Myocyte (in vitro differentiated cells): ENCODE measurements around the gene MCRIP2. TPM values are rescaled to one million over a fixed set of nuclear protein-coding genes. Genes with fewer than 3 reads are reported as not detected.
A peak's percentile ranks its signal among the peaks of the same experiment; 100 is the strongest.

ENCODE experiments used
- DNase-seq: peaks from one replicate; pipeline ENCODE4 v3.0.0-alpha.2; 2012; ENCODE audit warnings: low read depth
- total RNA-seq: library from RNA; depleted of rRNA; stranded (reverse); fragments of >200 nt; gene quantifications from 2 replicates; pipeline ENCODE4 v1.2.3, GENCODE V29; 2014

The MCRIP2 gene
- total RNA-seq, 1 donor from 2014 or later, result 61.2 TPM

DNA sequence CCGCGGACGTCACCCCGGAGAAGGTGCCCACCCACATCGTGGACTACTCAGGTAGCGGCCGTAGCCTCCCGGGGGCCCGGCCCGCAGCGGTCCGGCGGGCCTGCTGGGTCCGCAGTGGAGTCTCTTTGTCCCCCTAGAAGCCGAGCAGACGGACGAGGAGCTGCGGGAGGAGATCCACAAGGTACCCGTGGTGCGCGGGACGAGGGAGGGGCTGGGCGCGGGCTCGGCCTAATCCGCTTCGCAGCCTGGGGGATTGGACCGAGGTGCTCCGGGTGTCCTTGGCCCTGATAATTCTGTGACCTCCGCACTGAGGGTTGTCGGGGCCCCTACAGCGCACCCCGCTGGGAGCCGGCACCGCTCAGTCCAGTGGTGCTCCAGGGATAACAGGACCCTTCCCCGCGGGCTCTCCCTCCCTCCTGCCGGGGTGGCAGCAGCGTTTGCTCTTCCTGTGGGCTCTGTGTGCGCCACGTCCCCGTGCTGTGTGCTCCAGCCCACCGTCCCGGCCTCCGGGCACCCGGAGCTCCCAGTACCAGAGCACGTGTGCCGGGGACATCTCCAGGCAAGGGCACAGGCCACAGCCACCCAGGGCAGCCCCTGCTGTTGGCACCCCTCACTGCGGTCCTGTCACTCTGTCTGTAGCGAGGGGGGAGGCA is 27.0 kb downstream of the MCRIP2 start:
- DNase-seq, result no peak

DNA sequence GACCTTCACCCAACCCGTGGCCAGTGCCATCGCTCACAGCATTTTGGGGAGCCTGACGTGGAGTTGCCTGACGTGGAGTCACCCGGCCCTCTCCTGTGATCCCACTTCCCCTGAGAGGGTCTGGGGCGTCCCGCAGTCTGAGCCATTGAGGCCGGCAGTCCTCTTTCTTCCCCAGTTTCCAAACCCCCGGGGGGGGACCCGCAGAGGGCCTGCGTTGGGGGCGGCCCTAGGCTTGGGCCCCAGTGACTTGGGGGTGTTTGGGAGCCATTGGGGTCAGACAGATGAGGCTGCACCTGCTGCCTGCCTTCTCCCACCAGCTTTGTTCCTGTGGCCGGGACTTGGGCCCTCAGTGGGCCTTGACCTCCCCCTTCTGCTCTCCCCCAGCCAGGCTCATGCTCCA is 28.0 kb downstream of the MCRIP2 start:
- no peak for DNase-seq

DNA sequence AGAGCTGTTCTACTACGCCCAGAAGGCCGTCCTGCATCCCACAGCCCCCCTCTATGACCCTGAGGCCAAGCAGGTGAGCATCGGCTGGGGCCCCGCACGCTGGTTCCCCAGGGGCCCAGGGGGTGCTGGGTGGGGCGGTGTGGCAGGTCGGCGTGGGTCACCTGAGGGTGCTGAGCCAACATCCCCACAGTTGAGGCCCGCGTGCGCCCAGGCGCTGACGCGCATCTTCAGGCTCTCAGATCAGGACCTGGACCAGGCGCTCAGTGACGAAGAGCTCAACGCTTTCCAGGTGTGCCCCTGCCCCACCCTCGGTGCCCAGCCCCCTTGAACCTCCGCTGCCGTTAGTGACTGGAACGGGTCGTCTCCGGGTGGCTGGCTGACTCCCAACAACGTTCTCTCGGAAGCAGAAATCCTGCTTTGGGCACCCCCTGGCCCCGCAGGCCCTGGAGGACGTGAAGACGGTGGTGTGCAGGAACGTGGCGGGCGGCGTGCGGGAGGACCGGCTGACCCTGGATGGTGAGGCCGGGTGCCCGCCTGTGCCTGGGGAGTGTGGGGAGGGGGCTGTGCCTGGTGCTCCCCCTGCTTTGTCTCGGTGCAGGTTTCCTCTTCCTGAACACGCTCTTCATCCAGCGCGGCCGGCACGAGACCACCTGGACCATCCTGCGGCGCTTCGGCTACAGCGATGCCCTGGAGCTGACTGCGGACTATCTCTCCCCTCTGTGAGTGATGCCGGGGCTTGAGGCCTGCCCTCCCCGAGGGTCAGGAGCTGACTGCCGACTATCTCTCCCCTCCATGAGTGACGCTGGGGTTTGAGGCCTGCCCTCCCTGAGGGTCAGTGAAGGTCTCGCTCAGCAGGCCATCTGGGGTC is 29.1 kb downstream of the MCRIP2 start:
- no peak for DNase-seq

DNA sequence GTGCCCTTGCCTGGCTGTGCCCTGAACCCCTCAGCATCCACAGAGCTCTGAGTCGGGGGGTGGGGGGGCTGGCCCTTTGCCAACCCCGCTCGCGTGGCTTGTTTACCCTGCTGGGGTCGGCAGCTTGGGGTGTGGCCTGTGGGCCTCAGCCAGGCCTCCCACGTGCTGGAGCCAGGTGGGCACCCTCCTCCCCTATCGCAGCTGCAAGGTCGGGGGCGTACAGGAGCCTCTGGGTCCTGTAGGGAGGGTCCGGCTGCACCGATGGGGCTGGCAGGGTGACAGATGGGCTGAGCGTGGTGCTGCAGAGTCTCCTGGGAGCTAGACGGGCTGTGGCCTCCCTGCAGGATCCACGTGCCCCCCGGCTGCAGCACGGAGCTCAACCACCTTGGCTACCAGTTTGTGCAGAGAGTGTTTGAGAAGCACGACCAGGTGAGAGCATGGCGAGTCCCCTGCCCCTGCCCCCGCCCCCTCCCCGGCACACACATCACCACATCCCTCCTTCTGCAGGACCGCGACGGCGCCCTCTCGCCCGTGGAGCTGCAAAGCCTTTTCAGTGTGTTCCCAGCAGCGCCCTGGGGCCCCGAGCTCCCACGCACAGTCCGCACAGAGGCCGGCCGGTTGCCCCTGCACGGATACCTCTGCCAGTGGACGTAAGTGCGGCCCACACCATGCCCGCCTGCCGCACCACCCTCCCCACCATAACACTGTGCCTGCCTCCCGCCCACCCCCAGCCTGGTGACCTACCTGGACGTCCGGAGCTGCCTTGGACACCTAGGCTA is 29.9 kb downstream of the MCRIP2 start:
- no peak for DNase-seq

DNA sequence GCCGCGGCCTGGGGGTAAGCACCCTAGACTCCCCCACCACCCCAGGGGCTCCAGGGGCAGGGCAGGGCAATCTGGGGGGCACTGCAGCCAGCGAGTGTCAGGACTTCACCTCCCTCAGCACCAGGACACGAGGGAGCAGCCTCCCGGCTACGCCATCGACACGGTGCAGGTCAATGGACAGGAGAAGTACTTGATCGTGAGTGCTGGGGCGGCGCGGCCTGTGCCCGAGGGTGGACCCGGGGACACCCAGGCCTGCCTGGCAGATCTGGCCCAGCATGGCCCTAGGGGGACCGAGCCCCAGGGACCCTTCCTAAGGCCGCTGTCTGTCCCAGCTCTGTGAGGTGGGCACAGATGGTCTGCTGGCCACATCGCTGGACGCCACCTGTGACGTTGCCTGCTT is 30.7 kb downstream of the MCRIP2 start:
- no peak for DNase-seq

DNA sequence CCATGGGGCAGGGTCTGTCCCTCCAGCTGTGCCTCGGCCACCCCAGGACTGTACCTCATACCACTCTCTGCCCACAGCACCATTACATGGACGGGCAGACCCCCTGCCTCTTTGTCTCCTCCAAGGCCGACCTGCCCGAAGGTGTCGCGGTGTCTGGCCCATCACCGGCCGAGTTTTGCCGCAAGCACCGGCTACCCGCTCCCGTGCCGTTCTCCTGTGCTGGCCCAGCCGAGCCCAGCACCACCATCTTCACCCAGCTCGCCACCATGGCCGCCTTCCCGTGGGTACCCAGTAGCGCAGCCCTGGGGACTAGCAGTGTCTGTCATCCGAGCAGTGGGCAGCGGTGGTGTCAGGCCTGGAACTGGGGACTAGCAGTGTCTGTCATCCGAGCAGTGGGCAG is 31.2 kb downstream of the MCRIP2 start:
- DNase-seq, result no peak

DNA sequence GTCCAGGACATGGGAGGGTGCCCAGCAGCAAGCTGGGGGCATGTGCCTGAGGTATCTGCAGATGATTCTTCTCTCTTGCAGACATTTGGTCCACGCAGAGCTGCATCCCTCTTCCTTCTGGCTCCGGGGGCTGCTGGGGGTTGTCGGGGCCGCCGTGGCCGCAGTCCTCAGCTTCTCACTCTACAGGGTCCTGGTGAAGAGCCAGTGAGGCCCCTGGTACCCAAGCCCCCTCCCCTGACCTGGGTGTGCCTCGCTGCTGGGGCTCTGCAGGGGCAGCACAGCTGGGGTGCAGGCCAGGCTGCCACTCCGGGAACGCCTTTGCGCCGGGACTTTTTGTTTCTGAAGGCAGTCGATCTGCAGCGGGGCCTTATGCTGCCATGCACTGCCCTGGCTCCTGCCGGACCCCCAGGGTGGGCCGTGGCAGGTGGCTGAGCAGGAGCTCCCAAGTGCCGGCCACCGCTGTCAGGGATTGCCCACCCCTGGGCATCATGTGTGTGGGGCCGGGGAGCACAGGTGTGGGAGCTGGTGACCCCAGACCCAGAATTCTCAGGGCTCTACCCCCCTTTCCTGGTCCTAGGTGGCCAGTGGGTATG is 31.9 kb downstream of the MCRIP2 start:
- DNase-seq, result no peak

DNA sequence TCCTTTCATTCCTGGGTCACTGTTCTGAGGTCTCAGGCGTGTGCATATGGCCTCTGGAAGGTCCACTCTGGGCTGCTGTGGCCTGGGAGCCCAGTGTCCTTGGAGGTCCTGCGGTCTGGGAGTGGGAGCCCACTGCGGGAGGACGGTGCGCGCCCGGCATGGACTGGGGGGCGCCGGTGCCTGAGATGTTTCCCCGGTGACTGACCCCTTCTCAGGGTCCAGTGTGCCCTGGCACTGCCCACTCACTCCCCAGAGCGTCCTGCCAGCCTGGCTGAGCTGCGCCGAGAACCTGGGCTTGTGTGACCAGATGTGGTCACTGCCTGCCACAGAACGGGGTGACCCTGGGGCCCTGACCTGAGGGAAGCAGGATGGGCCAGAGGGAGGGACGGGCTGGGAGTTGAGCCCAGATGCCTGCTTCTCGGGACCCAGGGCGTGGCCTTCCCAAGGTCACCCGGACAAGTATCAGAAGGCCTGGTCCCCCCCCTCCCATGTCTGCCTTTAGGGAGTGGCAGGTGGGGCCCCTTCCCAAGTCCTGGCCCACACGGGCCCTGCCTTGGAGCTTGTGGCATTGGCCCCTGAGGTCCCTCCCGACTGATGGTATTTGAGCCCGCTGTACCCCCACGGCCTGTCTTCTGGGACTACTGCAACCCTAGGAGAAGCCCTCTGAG is 32.7 kb downstream of the MCRIP2 start:
- no peak for DNase-seq

DNA sequence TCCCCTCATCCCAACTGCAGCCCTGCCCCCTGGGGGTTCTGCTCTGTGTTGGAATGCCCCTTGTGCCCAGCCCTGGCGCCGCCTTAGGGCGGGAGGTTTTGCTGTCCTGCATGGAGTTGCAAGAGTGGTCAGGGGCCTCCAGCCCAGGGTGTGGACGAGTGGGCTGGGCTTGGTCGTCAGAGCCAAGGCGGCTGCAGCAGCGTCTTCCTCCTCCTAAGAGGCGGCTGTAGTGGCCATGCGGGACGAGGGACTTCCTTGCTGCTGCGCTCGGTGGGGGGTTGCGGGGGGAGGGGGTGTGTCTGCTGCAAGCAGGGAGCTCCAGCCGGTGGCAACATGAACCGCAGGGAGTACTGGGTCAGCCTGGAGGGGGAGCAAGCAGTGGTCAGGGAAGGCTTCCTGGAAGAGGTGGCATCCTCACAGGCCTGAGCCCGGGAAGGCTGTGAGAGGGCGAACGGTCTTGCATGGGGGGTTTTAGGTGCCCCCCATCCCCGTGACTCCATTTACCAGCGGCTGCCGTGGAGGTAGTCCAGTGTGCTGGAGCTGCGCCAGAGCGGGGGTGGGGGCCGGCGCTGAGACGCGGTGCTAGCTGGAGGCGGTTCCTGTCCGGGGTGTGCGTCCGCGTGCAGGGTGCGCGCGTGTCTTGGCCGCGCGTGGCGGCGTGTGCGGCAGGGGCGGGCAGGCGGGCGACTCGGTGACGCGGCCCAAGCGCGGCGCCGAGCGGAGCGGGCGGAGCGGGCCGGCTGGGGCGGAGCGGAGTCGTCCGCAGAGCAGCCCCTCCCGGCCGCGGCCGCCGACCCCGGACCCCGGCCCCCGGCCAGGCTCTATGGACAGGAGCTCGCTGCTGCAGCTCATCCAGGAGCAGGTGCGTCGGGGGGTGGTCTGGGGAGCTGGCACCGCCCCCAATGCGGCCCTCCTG is 33.6 kb downstream of the MCRIP2 start, which contains the start of gene RHBDL1:
Gene RHBDL1 (plus strand): TSS at position 704 of the 916 bp plus-strand sequence. CDS start 120 bp downstream, at position 824.
- DNase-seq, result peak; percentile 10

DNA sequence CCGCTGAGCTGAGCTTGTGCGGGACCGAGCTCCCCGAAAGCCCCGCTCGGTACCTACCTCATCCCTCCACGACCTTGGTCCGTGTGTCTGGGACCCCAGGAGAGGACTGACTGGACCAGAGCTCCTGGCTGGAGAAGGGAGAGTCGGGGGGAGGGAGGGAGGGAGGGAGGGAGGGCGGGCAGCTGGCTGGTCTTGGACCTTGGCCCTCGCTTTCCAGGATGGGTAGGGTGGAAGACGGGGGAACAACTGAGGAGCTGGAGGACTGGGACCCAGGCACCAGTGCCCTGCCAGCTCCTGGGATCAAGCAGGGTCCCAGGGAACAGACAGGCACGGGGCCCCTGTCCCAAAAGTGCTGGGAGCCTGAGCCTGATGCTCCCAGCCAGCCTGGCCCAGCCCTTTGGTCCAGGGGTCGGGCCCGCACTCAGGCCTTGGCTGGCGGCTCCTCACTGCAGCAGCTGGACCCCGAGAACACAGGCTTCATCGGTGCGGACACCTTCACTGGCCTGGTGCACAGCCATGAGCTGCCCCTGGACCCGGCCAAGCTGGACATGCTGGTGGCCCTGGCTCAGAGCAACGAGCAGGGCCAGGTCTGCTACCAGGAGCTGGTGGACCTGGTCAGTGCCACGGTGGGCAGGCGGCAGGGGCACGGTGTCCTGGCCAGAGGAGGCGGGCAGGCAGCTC is 34.4 kb downstream of the MCRIP2 start:
- no peak for DNase-seq

DNA sequence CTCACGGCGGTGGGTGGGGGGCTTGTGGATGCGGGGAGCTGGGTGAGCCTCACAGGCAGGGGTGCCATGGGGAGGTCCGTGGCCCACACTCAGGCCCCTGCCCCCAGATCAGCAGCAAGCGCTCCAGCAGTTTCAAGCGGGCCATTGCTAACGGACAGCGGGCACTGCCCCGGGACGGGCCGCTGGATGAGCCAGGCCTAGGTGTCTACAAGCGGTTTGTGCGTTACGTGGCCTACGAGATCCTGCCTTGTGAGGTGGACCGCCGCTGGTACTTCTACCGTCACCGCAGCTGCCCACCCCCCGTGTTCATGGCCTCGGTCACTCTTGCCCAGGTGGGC is 34.9 kb downstream of the MCRIP2 start:
- no peak for DNase-seq

DNA sequence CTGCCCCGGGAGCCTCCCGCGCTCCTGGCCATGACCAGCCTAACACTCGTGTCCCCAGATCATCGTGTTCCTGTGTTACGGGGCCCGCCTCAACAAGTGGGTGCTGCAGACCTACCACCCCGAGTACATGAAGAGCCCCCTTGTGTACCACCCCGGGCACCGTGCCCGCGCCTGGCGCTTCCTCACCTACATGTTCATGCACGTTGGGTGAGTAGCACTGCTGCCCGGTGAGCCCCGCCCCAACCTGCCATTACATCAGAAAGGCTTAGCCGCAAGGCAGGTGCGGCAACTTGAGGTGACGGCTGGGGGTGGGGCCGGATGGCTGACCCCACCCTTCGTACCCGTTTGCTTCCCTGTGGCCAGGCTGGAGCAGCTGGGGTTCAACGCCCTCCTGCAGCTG is 35.3 kb downstream of the MCRIP2 start:
- DNase-seq, result no peak

DNA sequence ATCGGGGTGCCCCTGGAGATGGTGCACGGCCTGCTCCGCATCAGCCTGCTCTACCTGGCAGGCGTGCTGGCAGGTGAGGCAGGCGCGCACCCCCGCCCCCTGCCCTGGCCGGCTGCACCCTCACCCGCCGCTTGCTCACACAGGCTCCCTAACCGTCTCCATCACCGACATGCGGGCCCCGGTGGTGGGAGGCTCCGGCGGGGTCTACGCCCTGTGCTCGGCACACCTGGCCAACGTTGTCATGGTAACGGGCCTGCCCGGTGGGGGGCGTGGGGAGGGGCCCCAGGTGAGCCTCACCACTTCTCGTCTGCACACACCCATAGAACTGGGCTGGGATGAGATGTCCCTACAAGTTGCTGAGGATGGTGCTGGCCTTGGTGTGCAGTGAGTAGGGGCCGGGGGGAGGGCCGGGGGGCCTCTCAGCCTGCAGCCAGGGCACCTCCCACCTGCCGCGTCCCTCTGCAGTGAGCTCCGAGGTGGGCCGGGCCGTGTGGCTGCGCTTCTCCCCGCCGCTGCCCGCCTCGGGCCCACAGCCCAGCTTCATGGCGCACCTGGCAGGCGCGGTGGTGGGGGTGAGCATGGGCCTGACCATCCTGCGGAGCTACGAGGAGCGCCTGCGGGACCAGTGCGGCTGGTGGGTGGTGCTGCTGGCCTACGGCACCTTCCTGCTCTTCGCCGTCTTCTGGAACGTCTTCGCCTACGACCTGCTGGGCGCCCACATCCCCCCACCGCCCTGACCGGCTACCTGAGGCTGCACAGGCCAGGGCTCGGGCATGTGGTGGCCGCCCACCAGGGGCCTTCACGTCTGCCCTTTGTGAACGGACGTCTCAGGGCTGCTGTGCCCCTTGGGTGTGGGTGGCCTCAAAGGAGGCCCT is 35.9 kb downstream of the MCRIP2 start:
- DNase-seq, result no peak

DNA sequence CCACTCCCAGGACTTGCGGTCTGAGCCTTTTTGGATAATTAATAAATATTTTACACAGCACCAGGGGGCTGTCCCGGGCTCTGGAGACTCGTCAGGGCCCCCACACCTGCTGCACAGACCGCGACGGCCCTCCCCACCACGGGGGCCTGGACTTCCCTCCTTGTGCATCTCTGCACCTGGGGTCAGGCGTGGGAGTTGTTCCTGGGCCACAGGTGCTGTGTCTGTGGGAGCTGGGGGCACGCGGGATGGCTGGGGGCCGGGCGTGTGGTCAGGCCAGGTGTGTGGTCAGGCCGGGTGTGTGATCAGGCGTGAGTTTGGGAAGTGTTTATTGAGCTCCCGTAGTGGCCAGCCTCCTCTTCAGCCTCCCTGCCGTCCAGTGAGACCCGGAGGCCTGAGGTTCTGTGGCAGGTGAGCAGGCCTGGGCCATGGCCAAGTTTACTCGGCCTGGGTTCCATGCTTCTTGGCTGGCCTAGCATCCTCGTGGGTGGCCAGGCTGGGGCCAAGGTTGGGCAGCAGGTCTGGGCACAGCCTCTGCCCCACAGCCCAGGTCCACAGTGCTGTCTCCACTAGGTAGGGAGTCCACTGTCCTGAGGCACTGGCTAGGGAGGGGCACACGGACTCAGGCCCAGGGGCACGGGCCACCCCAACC is 36.7 kb downstream of the MCRIP2 start:
- DNase-seq, result no peak

DNA sequence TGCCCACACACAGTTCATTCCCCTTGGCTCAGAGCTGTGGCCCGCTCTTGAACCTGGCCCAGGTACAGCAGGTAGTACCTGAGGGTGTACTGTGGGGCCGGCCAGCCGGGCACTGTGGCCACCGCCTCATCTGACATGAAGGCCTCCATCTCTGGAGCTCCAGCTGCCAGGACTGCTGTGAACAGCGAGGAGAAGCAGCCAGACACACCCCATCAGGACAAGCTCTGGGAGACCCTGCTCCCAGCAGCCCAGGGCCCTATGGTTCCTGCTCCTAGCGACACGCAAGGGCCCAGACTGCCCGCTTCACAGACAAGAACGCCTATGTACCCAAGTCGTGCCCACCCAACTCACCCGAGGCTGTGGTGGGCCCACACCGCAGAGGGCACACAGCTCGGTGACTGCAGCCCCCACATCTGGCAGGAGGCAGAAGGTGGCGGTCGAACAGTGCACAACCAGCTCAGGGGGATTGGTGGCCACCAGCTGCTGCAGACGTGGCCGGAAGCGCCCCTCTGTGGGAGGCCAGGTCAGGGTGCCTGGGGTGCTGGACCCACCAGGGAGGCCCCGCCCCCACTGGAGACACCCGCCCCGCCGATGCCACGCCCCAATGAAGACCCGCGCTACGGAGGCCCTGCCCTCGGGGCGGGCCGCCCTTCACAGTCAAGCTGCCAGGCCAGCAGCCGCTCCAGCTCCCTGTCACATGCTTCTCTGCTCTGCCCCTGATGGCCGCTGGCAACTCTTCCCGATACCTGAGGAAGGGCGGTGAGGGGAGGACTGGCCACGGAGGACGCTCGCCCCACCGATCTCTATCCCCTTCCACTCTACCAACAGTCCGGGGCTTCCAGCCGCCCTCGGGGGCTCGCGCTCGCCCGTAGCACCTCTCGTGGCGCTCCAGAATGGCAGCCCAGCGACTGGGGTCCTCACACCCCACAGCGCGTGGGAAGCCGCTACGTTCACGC is 37.5 kb downstream of the MCRIP2 start:
- peak; percentile 11 for DNase-seq

DNA sequence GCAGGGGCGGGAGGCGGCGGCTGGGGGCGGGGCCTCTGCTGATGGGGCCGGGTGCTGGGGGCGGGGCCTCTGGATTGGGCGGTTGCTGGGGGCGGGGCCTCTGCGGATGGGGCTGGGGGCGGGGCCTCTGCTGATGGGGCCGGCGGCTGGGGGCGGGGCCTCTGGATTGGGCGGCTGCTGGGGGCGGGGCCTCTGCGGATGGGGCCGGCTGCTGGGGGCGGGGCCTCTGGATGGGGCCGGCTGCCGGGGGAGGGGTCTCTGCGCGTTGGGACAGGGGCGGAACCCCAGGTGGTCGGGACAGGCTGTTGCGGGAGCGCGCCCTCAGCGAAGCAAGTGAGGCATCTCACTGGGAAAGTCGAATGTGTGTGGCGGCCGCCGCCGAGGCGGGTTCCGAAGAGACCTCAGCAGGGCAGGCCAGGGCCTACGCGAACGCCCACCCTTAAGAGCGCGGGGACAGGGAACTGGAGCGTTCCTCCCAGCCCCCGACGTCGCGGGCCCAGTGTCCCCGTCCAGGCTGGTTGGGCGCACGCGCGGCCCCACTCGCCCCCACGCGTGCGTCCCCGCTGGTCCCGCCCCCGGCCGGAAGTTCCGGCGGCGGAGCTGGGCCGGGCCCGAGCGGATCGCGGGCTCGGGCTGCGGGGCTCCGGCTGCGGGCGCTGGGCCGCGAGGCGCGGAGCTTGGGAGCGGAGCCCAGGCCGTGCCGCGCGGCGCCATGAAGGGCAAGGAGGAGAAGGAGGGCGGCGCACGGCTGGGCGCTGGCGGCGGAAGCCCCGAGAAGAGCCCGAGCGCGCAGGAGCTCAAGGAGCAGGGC is 38.4 kb downstream of the MCRIP2 start, which contains the start of gene STUB1:
Gene STUB1 (plus strand): TSS at position 597 of the 811 bp plus-strand sequence. CDS start 116 bp downstream, at position 713.
- DNase-seq, result peak; percentile 86
